GM19035 (cell line): ENCODE measurements around the gene KDELR3.

Experiments used
- ATAC-seq: cut with Tn5 transposase; IDR thresholded peaks from one replicate; pipeline ENCODE4 v1.9.1; 2021; ENCODE audit not compliant: unreplicated experiment

Gene KDELR3

DNA sequence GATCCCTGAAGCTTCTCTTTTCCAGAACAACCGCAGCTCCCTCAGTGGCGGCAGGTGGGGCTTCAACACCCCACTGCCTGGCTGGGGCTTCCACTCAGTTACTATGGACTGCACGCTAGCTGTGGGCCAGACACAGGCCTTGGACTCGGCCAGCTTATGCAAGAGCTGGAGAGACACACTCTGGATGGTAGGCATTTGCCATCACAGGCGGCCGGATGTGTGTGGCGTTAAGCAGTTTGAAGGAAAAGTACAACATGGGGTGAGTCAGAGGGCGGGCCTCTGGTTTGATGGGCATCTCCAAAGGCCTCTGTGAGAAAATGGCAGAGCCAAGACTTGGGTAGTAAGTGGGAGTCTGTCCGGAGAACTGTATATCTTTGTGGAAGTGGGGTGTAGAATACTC lies 30.5 kb upstream of the KDELR3 start:
- ATAC-seq: no peak

DNA sequence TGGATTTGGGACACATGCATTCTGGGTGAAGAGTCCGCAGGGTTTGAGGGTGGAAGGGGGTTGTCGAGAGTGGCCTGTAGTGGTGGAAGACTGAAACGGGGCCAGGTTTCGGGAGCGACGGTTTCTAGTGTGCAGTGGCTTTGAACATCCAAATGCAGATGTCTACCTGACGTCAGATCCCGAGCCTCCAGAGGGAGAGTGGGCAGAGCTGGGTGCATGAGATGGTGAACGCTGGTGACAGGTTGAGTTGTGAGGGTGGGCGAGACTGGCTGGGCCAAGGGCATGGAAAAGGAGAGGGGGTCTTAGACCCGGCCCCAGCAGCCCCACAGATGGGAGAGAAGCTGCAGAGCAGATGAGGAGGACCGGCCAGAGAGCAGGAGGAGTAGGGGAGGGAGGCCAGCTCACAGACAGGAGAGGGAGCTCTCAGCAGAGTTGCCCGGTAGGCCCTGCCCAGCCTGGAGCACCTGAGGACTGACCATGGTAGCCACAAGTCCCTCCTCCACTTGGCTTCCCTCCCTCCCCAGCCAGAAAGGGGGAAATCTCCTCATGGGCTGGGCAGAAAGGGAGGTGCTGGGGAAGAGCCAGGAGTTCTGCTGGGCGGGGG lies 27.0 kb upstream of the KDELR3 start:
- no peak for ATAC-seq

DNA sequence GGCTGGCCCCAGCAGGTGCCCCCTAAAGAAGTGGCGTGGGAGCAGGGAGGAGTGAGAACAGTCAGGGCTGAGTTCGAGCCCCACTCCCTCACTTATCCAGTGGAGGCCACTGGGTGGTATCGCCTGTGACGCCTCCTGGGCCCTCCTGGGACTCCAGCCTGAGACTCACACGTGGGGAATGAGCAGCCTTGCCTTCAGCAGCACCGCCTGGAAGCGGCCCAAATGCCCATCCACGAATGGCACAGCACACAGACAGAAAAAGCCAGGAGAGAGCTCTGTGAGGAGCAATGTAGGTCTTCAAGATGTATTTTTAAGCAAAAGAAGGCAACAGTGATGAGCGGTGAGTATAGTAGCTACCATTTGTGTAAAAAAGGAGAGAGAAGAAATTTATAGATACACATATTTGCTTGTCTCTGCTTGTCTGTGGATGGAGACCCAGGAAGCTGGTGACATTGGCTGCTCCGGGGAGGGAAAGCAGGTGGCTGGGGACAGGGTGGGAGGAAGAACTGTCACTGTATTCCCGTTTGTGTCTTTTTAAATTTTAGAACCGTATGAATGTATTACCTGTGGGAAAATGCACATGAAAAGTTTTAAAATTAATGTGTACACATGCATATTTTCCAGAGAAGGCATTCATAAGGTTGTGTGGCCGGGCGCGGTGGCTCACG lies 26.1 kb upstream of the KDELR3 start:
- no peak for ATAC-seq

DNA sequence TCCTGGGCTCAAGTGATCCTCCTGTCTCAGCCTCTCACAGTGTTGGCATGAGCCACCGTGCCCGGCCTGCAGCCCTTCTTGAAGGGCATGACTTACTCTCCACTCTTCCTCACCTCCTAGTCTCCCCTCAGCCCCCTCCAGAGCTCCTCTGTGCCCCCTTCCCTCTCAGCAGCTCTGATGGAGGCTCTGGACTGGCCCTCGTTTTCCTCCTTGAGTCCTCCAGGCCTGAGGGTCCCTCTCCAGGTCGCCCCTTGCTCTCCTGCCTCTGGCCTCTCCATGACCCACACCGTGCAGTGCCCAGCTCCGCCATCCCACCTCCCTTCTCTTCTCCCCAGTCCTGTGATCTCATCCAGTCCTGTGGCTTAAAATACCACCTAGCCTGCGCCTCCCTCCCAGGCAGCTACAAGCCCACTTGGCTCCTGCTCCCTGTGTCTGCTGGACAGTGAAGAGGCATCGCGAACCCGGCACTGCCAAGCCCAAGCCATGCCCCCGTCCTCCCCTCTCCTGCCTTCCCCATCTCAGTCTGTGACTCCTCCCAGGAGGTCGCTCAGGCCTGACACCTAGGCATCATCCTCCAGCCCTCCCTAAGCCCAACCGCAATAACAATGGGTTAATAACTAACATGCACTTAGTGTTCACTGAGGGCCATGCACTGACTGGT lies 24.8 kb upstream of the KDELR3 start:
- no peak for ATAC-seq

DNA sequence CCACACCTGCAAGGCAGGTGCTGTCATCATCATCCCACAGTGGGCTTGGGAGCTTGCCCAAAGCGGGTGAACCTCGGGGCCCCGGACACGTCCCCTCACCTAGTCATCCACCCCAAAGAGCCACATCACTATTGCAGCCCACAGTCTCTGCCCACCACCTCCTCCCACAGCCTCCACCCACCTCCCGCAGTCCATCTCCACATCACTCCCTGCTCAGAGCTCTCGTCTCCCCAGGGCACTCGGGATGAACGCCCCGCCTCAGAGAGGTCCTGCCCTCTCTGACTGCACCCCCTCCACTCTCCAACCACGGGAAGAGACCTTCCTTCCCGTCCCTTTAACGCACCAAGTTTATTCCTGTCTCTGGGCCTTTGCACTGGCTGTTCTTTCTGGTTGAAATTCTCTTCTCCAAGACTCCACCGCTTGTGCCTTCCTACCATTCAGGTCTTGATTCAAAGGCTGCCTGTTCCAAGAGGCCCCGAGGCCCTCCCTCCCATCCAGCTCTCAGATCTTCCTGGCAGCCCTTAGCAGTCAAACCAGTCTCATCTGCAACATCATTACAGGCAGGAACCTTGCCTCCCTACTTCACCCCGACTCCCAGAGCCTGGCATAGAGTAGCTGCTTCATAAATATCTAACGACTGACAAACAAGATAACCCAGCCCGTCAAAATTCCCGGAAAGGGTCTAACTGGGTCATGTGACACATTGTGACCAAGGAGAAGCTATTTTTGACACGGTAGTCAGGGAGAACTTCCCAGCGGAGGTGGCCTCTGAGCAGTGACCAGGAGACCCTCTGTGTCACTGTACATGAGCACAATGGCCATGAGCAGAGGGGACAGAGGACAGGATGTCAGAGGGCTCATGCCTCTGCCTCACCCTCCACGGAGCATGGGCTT lies 24.0 kb upstream of the KDELR3 start:
- ATAC-seq: no peak

DNA sequence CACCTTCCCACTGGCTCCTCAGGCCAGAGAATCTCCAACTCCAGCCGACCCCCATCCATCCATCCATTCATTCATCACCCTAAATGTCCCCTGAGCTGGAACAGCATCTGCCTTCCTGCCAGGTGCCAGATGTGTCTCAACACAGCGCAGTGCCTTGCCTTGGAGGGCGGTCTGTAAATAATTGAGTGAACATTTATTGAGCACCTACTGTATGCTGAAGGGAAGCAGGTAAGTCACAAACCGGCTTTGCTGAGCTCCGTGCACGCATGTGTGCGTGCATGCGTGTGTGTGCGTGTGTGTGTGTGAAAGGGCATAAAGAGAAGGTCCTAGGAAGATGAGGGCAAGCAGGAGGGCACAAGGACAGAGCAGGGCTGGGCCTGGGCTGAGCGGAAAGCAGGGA lies 23.1 kb upstream of the KDELR3 start:
- no peak for ATAC-seq

DNA sequence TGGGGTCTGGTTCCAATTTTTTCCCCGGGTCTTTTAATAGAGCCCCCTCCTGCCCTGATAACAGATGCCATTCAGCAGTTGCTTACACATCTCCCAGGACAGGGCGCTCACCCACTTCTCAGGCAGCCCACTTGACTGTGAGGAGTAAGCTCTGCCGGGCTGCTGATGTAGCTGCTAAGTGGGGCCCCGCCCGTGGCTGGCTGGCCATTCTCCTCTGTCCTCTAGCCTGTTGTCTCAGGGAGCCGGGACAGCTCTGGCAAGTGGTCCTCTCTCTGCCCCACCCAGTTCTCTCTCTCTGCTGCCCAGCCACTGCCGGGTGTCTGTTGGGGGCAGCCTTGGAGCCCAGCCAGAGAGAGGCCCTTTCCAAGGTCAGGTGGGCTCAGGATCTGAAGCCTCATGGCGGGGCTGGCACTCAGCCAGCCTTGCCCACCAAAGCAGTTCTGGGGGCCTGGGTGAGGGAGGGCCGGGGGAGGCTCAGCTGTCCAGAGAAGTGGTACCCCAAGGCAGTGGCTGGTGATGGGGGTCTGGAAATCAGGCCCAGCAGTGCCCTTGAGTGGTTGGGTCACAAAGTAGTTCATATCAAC lies 21.8 kb upstream of the KDELR3 start:
- no peak for ATAC-seq

DNA sequence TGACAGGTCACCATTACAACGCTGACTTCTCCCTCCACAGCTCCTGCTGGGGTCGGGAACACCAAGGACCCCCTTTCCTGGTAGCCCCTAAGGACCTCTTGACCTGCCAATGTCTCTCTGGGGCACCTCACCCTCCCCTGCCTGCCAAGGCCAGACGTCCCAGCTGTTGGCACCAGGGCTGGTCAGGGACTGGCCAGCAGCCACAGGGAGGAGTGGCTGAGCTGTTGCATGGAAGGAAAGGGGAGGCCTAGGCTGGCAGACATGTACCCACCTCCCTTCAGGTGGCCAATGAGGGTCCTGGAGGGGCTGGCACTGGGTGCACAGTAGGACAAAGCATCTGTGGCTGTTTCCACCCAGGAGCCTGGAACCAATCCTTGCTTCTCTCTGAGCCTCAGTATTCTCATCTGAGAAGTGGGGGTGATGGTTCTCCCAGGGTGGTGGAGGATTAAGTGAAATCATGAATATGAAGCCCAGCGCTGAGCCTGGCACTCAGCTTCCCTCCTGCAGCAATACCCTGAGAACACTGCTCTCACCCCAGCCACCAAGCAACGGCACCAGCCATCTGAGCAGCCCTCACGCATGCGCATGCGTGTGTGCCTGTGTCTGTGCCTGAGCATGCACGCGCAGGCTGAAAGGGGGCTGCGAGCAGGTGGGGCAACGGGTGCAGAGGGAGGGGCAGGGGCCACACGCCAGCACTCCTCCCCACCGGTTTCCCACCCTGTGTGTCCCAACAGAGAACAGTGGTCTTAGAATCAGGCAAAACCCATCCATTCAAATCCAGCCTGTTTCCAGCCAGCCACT lies 18.8 kb upstream of the KDELR3 start:
- ATAC-seq: no peak

DNA sequence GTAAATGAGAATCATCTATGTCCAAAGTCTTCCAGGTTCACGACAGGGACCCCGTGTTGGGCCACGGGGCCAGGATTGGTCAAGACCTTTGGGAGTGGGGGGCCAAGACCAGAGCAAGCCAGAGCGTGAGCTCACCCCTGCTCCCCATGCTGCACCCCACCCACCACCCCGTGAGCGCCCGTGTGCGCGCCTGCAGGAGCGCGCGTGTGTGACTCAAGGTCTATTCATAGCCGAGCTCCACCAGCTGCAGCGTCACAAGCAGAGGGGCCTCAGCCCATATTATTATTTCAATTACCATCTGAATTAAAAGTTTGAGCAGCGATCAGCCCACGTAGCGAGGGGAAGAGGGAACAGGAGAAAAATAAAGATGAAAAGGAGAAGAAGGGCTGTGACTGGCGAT lies 18.1 kb upstream of the KDELR3 start:
- ATAC-seq: no peak

DNA sequence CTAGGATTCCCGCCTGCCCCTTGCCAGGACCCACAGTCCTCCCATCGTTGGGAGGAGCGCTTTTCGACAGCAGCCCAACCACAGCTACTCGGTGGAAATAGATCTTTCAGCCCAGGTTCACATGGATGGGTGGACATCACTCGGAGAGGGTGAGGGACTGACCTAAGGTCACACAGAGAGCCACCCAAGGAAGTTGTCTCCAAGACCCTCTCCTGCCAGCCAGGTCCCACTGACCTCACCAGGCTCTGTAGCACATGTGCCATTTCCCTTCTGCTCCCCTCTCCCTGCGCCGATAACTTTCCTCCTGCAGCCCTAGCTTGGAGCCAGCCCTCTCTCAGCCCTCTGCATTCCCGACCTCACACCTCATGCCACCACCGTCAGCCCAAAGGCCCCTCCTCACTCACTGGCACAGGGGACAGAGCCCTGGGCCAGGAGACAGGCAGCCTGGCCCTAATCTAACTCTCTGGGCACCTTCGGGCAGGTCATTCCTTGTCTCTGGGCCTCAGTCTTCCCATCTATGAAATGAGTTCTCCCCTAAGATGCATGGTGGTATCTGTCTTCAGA lies 17.6 kb upstream of the KDELR3 start:
- no peak for ATAC-seq

DNA sequence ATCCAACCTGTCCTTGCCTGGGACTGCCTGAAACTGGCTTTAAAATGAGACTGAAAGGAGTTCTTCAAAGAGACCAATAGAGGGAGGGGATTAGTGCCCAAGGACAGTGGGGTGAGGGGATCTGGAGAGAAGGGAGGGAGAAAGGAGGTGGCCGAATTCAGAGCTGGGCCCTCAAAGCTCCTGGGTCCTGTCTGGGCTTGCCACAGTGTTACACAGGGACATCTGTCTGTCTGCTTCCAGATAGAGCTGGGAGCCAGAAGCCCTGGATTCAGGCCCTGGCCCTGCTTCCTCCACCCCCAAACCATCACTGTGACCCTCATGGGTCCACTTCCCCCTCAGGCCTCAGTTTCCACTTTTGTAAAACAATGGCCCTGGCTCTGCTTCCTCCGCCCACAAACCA lies 16.5 kb upstream of the KDELR3 start:
- no peak for ATAC-seq

DNA sequence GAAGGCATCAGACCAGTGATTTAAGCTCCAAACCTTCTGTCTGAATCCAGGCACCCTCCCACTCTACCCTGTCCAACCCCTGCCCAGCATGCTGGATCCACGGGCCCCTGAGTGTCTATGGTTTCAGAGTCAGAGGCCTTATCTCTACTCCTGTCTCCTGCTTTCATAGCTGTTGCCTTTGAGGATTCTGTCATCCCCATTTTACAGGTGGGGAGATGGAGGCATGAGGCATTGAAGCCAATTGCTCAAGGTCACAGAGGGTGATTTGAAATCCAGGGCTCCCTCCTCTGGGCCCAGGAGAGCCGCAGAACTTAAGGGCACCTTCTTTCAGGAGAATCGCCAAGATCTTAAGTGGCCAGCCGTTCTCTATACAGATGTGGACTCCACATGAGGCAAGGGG lies 16.0 kb upstream of the KDELR3 start:
- ATAC-seq: no peak

DNA sequence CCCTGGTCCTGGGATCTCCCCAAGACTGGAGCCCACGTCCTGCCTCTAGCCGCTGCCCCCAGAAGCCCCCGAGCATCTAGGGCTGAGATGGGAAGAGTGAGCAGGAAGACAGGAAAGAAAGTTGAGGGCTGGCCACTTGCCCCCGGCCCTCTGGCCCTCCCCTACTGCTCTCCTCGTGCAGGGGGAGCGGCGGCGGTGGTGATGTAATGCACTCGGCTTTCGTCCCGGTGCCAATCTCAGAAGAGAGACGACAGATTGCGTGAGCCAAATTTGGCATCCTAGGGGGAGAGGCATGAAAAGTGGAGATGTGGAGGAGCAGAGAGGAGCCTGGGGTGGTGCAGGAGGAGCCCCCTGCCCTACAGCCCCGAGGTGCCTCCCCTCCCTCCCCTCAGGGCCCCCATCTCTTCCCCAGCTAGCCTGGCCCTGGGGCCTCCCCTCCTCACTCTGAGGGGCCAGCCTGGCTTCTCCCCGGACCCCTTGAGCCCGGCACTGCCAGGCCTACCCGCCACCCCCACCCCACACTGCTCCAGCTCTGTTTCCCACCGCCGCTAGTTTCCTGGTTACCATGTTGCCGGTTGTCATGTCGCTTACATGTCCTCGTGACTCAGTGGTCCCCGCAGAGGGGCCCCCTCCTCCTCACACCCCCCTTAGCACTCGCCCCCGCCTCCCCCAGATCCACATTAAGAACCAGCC lies 15.4 kb upstream of the KDELR3 start:
- no peak for ATAC-seq

DNA sequence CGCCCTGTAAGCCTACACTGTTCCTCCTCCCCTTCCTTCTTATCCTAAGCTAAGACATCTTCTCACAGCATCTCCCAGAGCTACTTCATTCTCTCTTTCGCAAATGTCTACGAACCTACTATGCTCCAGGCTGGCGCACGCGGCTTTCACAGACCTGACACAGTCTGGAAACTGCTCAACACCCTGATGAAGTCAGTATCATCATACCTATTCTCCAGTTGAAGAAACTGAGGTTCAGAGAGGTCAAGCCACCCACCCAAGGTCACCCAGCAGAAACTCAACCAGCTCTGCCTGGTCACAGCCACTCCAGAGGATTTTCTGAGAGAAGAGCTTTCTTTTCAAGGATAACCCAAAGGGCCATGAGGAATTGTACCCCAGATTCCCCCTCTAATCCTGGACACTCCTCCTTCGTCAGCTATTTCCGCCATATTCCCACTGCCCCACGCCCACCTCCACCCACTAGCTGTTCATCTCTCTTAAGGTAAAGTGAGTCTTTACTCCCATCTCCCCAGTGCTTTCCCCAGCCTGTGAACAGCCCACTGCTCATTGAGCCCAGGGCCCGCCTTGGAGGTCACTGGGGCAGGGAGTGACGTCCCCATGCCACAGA lies 14.7 kb upstream of the KDELR3 start:
- no peak for ATAC-seq

DNA sequence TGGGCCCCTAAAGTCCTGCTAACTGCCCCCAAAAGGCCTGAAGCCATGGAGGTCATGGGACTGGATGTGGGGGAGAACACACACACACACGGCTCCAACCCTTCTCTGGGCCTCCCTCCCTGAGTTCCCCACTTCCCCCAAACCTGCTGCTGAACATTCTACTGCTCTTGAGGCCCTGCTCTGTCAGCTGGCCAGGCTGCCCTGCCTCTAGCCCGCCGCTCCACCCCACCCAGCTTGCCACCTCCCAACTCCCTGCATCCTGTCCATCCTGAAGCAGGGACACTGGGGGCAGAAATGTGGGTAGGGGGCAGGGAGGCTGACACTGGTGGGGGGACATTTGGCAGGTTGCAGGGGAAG lies 13.9 kb upstream of the KDELR3 start:
- ATAC-seq: no peak

DNA sequence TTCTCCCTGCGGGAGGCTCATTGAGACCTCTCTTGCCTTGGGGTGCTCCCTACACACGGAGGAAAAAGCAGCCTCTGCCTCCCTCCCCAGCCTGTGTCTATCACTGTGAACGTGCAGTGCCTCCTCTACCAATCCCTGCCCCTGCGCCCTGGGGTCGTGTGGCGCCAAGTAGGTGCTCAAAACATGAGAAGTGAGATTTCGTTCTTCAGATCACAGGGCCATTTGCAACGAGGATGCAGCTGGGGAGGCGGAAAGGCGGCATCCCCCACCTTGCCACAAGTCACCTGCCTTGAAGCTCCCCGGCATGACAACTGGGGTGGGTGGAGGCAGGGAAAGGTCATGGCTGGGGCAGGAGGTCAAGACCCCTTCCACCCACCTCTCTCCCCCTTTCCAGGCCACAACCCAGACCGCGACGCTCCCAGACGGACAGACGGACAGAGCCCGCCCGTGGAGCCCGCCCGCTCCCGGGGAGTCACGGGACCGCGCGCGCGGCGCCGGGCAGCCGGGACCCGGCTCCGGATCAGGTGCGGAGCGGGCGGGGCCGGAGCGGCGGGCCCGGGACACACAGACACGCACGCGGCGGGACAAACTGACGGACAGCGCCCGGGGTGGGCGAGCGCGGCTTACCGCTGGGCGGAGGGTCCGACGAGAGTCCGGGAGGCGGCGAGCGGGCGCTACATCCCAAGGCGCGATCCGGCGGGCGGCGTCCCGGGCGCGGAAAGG lies 13.4 kb upstream of the KDELR3 start:
- no peak for ATAC-seq

DNA sequence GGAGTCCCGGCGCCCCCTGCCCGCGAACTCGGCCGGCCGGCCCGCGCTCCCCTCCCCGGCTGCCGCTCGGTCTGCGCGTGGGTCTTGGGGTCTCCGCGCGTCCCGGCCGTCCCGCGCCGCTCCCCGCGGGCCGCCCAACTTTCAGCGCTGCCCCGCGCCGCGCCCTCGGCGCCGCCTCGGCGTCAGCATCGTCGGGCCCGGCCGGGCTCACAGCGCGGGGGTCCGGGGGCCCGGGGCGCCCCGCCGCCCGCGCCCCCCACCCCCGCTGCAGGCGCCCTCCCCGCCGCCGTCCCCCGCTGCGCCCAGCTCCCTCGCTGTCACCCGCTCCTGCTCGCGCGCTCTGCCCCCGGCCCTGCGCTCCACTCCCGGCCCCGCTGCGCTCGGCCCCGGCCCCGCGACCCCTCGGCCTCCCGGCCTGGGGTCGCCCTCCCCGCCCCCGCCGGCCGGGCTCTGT lies 12.8 kb upstream of the KDELR3 start, which contains the start of gene KCNJ4:
KCNJ4 (minus strand) TSS at position 124 of the 454 bp plus-strand sequence. CDS start 27,067 bp downstream, outside the sequence.
- ATAC-seq: no peak

DNA sequence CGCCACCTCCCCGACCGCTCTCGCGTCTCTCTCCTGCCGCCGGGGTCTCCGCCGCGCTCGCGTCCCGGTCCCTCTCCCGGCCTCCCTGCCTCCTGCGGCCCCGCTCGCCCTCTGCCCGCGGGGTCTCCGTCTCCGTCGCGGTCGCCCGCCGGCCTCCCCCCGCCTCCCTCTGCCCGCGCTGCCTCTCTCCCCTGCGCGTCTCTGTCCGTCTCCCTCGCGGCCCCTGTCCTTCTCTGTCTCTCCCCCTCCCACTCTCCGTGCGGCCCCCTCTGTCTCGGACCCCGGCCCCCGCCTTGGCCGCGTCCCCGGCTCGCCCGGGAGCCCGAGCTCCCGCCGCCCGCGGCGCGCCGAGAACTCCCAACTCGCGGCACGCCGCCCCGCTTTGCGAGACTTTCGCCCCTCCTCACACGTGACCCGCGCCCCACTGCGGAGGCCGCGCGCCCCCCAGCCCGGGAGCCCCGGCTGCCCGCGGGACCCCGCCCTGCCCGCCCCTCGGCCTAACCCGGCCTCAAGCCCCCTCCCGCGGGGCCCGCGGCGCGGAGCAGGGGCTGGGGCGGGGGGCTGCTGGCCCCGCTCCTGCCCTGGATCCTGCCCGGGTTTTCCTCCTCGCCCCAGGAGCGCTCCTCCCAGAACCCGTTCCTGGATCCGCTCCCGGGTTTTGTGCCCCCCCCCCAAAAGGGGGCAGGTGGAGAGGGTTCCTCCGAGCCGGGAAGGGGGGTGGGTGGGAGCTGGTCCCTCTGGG lies 12.2 kb upstream of the KDELR3 start:
- ATAC-seq: no peak
